Kidney (tissue), 14 donors: ENCODE data around the gene WDR4. TPM values are rescaled to one million over a fixed set of nuclear protein-coding genes. Genes with fewer than 3 reads are reported as not detected.

ENCODE experiments used
- DNase-seq, 5 donors: peaks; one replicate each; pipeline ENCODE4 v3.0.0-alpha.2; 2013 to 2020
- FAIRE-seq: peaks from 2 replicates; lab custom pipeline; 2012; peaks lifted over from hg19 to GRCh38; lab: Jason Lieb, UNC
- H3K27ac ChIP-seq, 2 donors: one replicate each; pipeline ENCODE4 v1.7.0; 2013; ENCODE audit warnings: low read depth in 2 of 2, low read length in 2 of 2, inconsistent platforms in 1 of 2
- H3K27me3 ChIP-seq: one replicate; pipeline ENCODE4 v1.7.1; 2013; ENCODE audit warnings: low read length, inconsistent platforms; ENCODE audit not compliant: control insufficient read depth, insufficient read depth
- H3K36me3 ChIP-seq, 3 donors: one replicate each; pipeline versions ENCODE4 v1.7.0 to v1.7.1; 2013; ENCODE audit warnings: low read length in 3 of 3, control low read depth in 1 of 3, inconsistent platforms in 1 of 3; ENCODE audit not compliant: insufficient read depth in 3 of 3, control insufficient read depth in 2 of 3
- H3K4me1 ChIP-seq, 3 donors: one replicate each; pipeline versions ENCODE4 v1.7.0 to v1.7.1; 2013; ENCODE audit warnings: low read length in 3 of 3, inconsistent platforms in 1 of 3, low read depth in 1 of 3; ENCODE audit not compliant: control insufficient read depth in 2 of 3, insufficient read depth in 2 of 3
- H3K4me3 ChIP-seq, 3 donors: one replicate each; pipeline versions ENCODE4 v1.7.0 to v1.8.1; 2013; ENCODE audit warnings: low read length in 3 of 3, control low read depth in 1 of 3, inconsistent platforms in 1 of 3
- H3K9ac ChIP-seq, 3 donors: one replicate each; pipeline versions ENCODE4 v1.7.0 to v1.7.1; 2013; ENCODE audit warnings: low read length in 3 of 3, control low read depth in 1 of 3, inconsistent platforms in 1 of 3
- H3K9me3 ChIP-seq, 3 donors: one replicate each; pipeline versions ENCODE4 v1.7.0 to v1.7.1; 2013; ENCODE audit warnings: low read length in 3 of 3, control low read depth in 1 of 3, inconsistent platforms in 1 of 3; ENCODE audit not compliant: control insufficient read depth in 2 of 3, insufficient read depth in 1 of 3
- intact Hi-C: fragments of 100-400 bp; cut with DNase I; formaldehyde crosslinking; loops from one replicate; pipeline ENCODE4 v1.11.1; 2022
- polyA plus RNA-seq: library from polyadenylated mRNA; stranded (reverse); fragments of 350-450 nt; fragmentation: Illumina TruSeq; extraction: RNeasy Lipid Tissue Mini Kit (QIAGEN cat#74804); gene quantifications from one replicate; pipeline ENCODE4 v1.2.3, GENCODE V29; 2014; ENCODE audit warnings: low read depth, low replicate concordance; ENCODE audit not compliant: insufficient read depth
- total RNA-seq: library from RNA; stranded (reverse); fragmentation: NEBNext Ultra II Directional; extraction: Animal tissue kit (Norgen Biotek cat#: 25700); gene quantifications from one replicate; pipeline ENCODE4 v1.2.1, GENCODE V29; 2021
- TF ChIP-seq, protein P1 (sequence below): IDR thresholded peaks from 3 replicates; pipeline ENCODE4 v1.5.1; 2012; ENCODE audit warnings: mild to moderate bottlenecking, moderate library complexity, borderline replicate concordance; ENCODE audit not compliant: insufficient read depth; ENCODE audit errors: extremely low read depth
- donor health status: control.
- donor health status: control.
- donor health status: control.
- donor health status: control.
- donor health status: control.
- donor health status: DM: yes; HTN: yes; CAD: no.
- donor health status: Normal renal cell carcinoma (clear cell type).

WDR4 gene
- total and polyA plus RNA-seq, 2 donors from 2014 or later, result 4.8 to 20.4 TPM

DNA sequence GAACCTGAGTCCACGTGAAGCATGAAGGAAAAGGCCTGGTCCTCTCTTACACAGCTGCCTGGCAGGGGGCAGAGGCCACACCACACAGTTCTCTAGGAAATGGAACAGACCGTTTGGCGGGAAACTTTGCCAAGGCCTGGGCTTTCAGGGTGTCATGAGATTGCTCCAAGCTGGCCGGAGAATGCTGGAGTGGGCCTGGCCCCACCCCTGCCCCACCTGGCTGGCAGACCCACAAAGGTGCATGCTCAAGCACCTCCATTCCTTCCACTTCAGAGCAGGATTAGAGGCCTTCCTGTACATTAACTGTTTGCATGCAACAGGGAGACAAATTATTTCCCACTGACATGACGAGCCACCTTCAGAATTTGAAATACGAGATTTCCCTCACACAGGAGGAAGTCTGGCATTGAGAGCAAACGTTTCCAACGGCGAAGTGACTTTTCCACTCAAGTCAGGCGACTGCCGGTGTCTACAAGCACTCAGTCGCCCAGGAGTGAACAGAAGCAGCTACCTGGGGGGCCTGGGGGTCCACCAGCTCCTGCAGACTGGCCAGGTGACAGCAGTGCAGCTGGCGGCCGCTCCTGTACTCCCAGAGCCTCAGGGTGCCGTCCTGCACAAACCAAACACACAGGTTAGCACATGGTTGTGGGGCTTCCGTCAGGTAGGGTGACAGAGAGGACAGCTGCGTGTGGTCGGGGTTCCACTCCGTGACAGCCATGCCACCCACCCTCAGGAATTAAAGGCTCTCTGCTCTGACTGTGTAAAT, 24.0 kb downstream of the WDR4 start:
- Histone ChIP-seq H3K27ac (no peak overlapping the region), H3K4me1 (no peaks in the 10 kb centered on the region), H3K9me3 (no peaks in the 10 kb centered on the region), H3K27me3 (no peaks in the 10 kb centered on the region), H3K9ac (no peak overlapping the region), H3K4me3 (no peak overlapping the region), H3K36me3 (peaks cover 5 to 31% (median 22%) of the 10 kb centered on the region in 3 donors)
- TF ChIP-seq, protein P1, sequence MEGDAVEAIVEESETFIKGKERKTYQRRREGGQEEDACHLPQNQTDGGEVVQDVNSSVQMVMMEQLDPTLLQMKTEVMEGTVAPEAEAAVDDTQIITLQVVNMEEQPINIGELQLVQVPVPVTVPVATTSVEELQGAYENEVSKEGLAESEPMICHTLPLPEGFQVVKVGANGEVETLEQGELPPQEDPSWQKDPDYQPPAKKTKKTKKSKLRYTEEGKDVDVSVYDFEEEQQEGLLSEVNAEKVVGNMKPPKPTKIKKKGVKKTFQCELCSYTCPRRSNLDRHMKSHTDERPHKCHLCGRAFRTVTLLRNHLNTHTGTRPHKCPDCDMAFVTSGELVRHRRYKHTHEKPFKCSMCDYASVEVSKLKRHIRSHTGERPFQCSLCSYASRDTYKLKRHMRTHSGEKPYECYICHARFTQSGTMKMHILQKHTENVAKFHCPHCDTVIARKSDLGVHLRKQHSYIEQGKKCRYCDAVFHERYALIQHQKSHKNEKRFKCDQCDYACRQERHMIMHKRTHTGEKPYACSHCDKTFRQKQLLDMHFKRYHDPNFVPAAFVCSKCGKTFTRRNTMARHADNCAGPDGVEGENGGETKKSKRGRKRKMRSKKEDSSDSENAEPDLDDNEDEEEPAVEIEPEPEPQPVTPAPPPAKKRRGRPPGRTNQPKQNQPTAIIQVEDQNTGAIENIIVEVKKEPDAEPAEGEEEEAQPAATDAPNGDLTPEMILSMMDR, result no peak
- DNase-seq (peak in 1 of 5 donors; percentile 25), FAIRE-seq (no peak)
- intact Hi-C loops, result no loop called here

DNA sequence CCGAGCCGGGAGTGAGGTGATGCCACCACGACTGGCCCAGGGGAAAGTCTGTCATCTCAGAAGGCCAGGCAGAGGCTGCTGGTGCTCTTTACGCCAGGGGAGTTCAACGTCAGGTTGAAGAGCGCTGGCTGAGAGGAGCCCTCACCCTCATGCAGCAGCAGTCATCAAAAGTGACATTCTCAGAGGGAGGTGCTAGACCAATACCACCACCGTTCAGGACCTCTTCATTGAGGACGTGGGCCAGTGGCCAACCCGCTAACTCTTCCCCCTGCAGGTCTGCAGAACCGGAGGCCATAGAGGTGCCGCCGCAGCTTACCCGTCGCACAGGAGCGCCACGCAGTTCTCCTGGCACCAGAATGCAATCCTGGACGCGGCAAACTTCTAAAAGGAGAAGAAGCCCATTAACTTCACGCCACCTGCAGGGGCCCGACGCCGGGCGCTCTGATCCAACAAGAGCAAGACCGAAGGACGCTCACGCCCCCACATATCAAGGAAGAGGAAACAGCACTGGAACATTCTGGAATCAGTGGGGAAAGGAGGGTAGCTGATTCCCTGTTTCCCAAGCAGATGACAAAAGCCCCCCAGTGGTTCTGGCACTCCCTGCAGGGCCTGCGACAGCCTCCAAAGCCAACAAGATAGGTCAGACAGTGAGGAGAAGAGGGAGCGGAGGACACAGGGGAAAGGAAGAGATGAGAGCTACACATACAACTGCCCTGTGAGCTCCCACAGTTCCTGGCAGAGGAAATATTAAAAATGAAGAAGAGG, 24.9 kb downstream of the WDR4 start:
- TF ChIP-seq, protein P1, result no peak
- Histone ChIP-seq H3K9ac (no peak overlapping the region), H3K4me3 (no peak overlapping the region), H3K27ac (no peak overlapping the region), H3K27me3 (no peaks in the 10 kb centered on the region), H3K4me1 (no peaks in the 10 kb centered on the region), H3K9me3 (no peaks in the 10 kb centered on the region), H3K36me3 (peaks cover 5 to 36% (median 22%) of the 10 kb centered on the region in 3 donors)
- no peak for FAIRE-seq
- no peak for DNase-seq
- intact Hi-C loops, result no loop called here

DNA sequence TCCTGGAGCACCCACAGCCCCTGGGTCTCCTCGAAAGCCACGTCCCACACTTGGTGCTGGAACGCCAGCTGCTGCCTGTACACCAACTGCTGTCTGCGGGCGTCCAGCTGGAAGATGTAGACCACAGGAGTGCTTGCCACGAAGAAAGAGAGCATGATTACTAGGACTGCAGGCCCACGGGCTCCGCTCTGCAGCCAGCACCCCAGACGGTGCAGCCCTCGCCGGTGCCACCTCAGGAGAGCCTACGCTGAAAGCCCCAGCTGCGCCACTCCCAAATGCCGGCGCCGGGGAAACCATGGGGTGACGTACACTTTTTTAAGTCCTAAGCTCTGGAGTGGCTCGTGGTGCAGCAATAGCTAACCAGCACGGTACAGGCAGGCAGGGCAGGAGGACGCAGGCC, 25.7 kb downstream of the WDR4 start:
- intact Hi-C loops, result no loop called here
- no peak for FAIRE-seq
- TF ChIP-seq, protein P1, result no peak
- H3K9ac ChIP-seq, result no peak overlapping the region
- peaks cover 5 to 40% (median 19%) of the 10 kb centered on the region in 3 donors for H3K36me3 ChIP-seq
- no peaks in the 10 kb centered on the region for H3K9me3 ChIP-seq
- no peaks in the 10 kb centered on the region for H3K4me1 ChIP-seq
- no peak overlapping the region for H3K27ac ChIP-seq
- H3K4me3 ChIP-seq, result no peak overlapping the region
- H3K27me3 ChIP-seq, result no peaks in the 10 kb centered on the region
- DNase-seq, result no peak
